Measurements from ENCODE around the gene ZBTB3. TPM values are rescaled to one million over a fixed set of nuclear protein-coding genes. Genes with fewer than 3 reads are reported as not detected.

Gene ZBTB3
- total RNA-seq, 2 donors from 2014 or later = 14.8 to 19.1 TPM

- Histone ChIP-seq H3K36me3 (peaks cover 18 to 42% of the 10 kb centered on the region in 2 donors), H3K27me3 (replicated peaks; ENCODE audit: insufficient read depth) (no peaks in the 10 kb centered on the region), H3K9me3 (no peaks in the 10 kb centered on the region), H3K4me3 (no peak overlapping the region), H3K27ac (no peak overlapping the region), H3K4me1 (replicated peaks) (peaks cover 11% of the 10 kb centered on the region)
- intact Hi-C loops (cut with DNase I) = no loop called here
- 91% methylated on average over 8 of the region's 8 CpGs for WGBS
- TF ChIP-seq POLR2A (IDR thresholded peaks at IDR 0.05) = no peak
- DNase-seq (ENCODE audit: low spot score) = no peak
Measured at GRCh38 chr11:62794201-62794775, 40.3 kb upstream of the ZBTB3 start.

GRCh38 chr11:62792202-62792575 lies 38.2 kb upstream of the ZBTB3 start:
- H3K36me3 ChIP-seq = peaks cover 15 to 29% of the 10 kb centered on the region in 2 donors
- intact Hi-C loops (cut with DNase I) = no loop called here
- WGBS = 18% methylated on average over 11 of the region's 11 CpGs

GRCh38 chr11:62791501-62792201 lies 37.7 kb upstream of the ZBTB3 start, which contains the start of gene TMEM223:
TSS of gene TMEM223 (minus strand) at chr11:62792006. CDS start at chr11:62791994, 12 bp downstream.
- peak within 1 kb of the TSS; percentile 69 to 73 for H3K4me3 ChIP-seq
- TF ChIP-seq CTCF (IDR thresholded peaks at IDR 0.05) = peak; percentile 12 to 55 (median 30)
- TF ChIP-seq POLR2A (IDR thresholded peaks at IDR 0.05) = peak; percentile 69
- TF ChIP-seq POLR2AphosphoS5 (IDR thresholded peaks at IDR 0.05) = peak; percentile 92
- WGBS = 0% methylated on average over 52 of the region's 58 CpGs
- peaks cover 12 to 26% of the 10 kb centered on the region in 2 donors for H3K36me3 ChIP-seq
- H3K9me3 ChIP-seq = no peaks in the 10 kb centered on the region
- H3K27ac ChIP-seq = peak within 1 kb of the TSS; percentile 71 to 74
- no peaks in the 10 kb centered on the region for H3K27me3 ChIP-seq (replicated peaks; ENCODE audit: insufficient read depth)
- peak; percentile 84 for DNase-seq (ENCODE audit: low spot score)
- intact Hi-C loops (cut with DNase I) = no loop called here
- H3K4me1 ChIP-seq (replicated peaks) = peaks cover 18% of the 10 kb centered on the region

More at GRCh38 chr11:62792202-62792575, 38.2 kb upstream of the ZBTB3 start:
- DNase-seq (ENCODE audit: low spot score) = no peak
- TF ChIP-seq CTCF (IDR thresholded peaks at IDR 0.05) = no peak
- no peak for TF ChIP-seq POLR2A (IDR thresholded peaks at IDR 0.05)
- no peak for TF ChIP-seq POLR2AphosphoS5 (IDR thresholded peaks at IDR 0.05)
- peak overlapping the region; percentile 71 to 74 for H3K27ac ChIP-seq
- peak overlapping the region in 1 of 2 donors; percentile 69 for H3K4me3 ChIP-seq
- H3K4me1 ChIP-seq (replicated peaks) = peaks cover 18% of the 10 kb centered on the region
- H3K27me3 ChIP-seq (replicated peaks; ENCODE audit: insufficient read depth) = no peaks in the 10 kb centered on the region
- no peaks in the 10 kb centered on the region for H3K9me3 ChIP-seq

- Histone ChIP-seq H3K4me3 (no peak overlapping the region), H3K27ac (no peak overlapping the region), H3K36me3 (peaks cover 4 to 9% of the 10 kb centered on the region in 2 donors), H3K27me3 (replicated peaks; ENCODE audit: insufficient read depth) (no peaks in the 10 kb centered on the region), H3K4me1 (replicated peaks) (peaks cover 25% of the 10 kb centered on the region), H3K9me3 (no peaks in the 10 kb centered on the region)
- 71% methylated on average over 3 of the region's 3 CpGs for WGBS
- TF ChIP-seq POLR2AphosphoS5 (IDR thresholded peaks at IDR 0.05) (no peak), CTCF (IDR thresholded peaks at IDR 0.05) (no peak), POLR2A (IDR thresholded peaks at IDR 0.05) (no peak)
- intact Hi-C loops (cut with DNase I) = loop anchor here (5.0 kb wide), 1 partner anchor 93 kb away; the partner anchor contains the start of gene SLC3A2
- no peak for DNase-seq (ENCODE audit: low spot score)
Measured at GRCh38 chr11:62789576-62789975, 35.6 kb upstream of the ZBTB3 start.

GRCh38 chr11:62788991-62789390 lies 35.0 kb upstream of the ZBTB3 start:
- intact Hi-C loops (cut with DNase I) = loop anchor here (5.0 kb wide), 1 partner anchor 93 kb away; the partner anchor contains the start of gene SLC3A2
- H3K36me3 ChIP-seq = peaks cover 4 to 9% of the 10 kb centered on the region in 2 donors
- no peaks in the 10 kb centered on the region for H3K27me3 ChIP-seq (replicated peaks; ENCODE audit: insufficient read depth)
- H3K4me3 ChIP-seq = no peak overlapping the region
- H3K9me3 ChIP-seq = no peaks in the 10 kb centered on the region
- TF ChIP-seq CTCF (IDR thresholded peaks at IDR 0.05) (no peak), POLR2AphosphoS5 (IDR thresholded peaks at IDR 0.05) (no peak), POLR2A (IDR thresholded peaks at IDR 0.05) (no peak)
- peaks cover 25% of the 10 kb centered on the region for H3K4me1 ChIP-seq (replicated peaks)
- DNase-seq (ENCODE audit: low spot score) = no peak
- H3K27ac ChIP-seq = peak overlapping the region in 1 of 2 donors; percentile 98
- WGBS = 65% methylated on average over 5 of the region's 5 CpGs
